Heart right ventricle (tissue), 16 donors: ENCODE data around the gene CYS1. TPM values are rescaled to one million over a fixed set of nuclear protein-coding genes. Genes with fewer than 3 reads are reported as not detected.

Experiments used
- ATAC-seq, 8 donors: fragments of 200-7000 bp; cut with Tn5 transposase; one replicate each; pipeline ENCODE4 v1.9.1; 2020; ENCODE audit warnings: mild to moderate bottlenecking in 8 of 8, moderate library complexity in 8 of 8, moderate number of reproducible peaks in 1 of 8
- DNase-seq, 2 donors: peaks; one replicate each; pipeline ENCODE4 v3.0.0-alpha.2; 2020
- H3K27ac ChIP-seq, 10 donors: fragments of 200-600 bp; sonication (generic) in 2 of 10; one replicate each; pipeline versions ENCODE4 v1.5.0 to v1.8.0; 2020 to 2022; ENCODE audit warnings: mild to moderate bottlenecking in 3 of 10
- H3K27me3 ChIP-seq, 7 donors: fragments of 200-600 bp; one replicate each; pipeline ENCODE4 v1.8.0; 2021 to 2022; ENCODE audit warnings: mild to moderate bottlenecking in 2 of 7
- H3K36me3 ChIP-seq, 9 donors: fragments of 200-600 bp; sonication (generic) in 1 of 9; one replicate each; pipeline versions ENCODE4 v1.5.0 to v1.8.0; 2020 to 2022; ENCODE audit warnings: mild to moderate bottlenecking in 2 of 9
- H3K4me1 ChIP-seq, 9 donors: fragments of 200-600 bp; sonication (generic) in 1 of 9; one replicate each; pipeline versions ENCODE4 v1.5.0 to v1.8.0; 2020 to 2022; ENCODE audit warnings: mild to moderate bottlenecking in 4 of 9
- H3K4me3 ChIP-seq, 10 donors: fragments of 200-600 bp; sonication (generic) in 2 of 10; one replicate each; pipeline versions ENCODE4 v1.5.0 to v1.8.0; 2020 to 2022; ENCODE audit warnings: mild to moderate bottlenecking in 7 of 10, moderate library complexity in 2 of 10
- H3K9me3 ChIP-seq, 11 donors: fragments of 200-600 bp in 10 of 11; sonication (generic) in 2 of 11; one replicate each; pipeline versions ENCODE4 v1.5.0 to v1.8.0; 2013 to 2022; ENCODE audit warnings: mild to moderate bottlenecking in 2 of 11, control low read depth in 1 of 11, moderate library complexity in 1 of 11
- WGBS, 2 donors: extraction: QIAGEN DNeasy Blood & Tissue Kit; methylation state at CpG; one replicate each; pipeline ENCODE4 v1.1.7; 2013; ENCODE audit warnings: inconsistent platforms in 1 of 2; 5-methylcytosine and 5-hydroxymethylcytosine counted together
- intact Hi-C, 10 donors: fragments of 100-400 bp; cut with DNase I; formaldehyde crosslinking; loops; one replicate each; pipeline versions ENCODE4 v1.11.1 to v1.14.2; 2022
- polyA plus RNA-seq, 2 donors: library from polyadenylated mRNA; stranded (reverse); fragments of 200-250 nt; gene quantifications; one replicate each; pipeline ENCODE4 v1.2.3, GENCODE V29; 2013
- total RNA-seq, 10 donors: library from RNA; stranded (reverse); fragmentation: NEBNext Ultra II Directional in 3 of 10; extraction: Animal tissue kit (Norgen Biotek cat#: 25700) in 3 of 10; gene quantifications; one replicate each; pipeline versions ENCODE4 v1.2.1 to v1.2.4, GENCODE V29; 2021 to 2023
- TF ChIP-seq, protein P1 (sequence below), 9 donors: fragments of 200-600 bp; sonication (generic) in 2 of 9; IDR thresholded peaks; one replicate each; pipeline versions ENCODE4 v1.5.0 to v1.8.0; 2021 to 2022; ENCODE audit warnings: antibody characterized with exemption in 9 of 9, mild to moderate bottlenecking in 5 of 9, moderate library complexity in 1 of 9
- donor health status: Arrhythmogenic right ventricular cardiomyopathy.
- donor health status: ischemic (EF 13 %, LVEDD 7.1; RV severe dilation, severe dysfunction).
- donor health status: healthy with polysubstance abuse.
- donor health status: DM: no; HTN: yes; CAD: no.
- donor health status: DM: no; HTN: no; CAD: no.
- donor health status: ischemic (EF 25% LVEDD 6.9; RV normal size, moderate dysfunction).
- donor health status: ischemic (EF 25% LVEDD 5.7; RV mildly dilated, moderate dysfunction).
- donor health status: healthy.
- donor health status: DM: yes; HTN: yes; CAD: no.
- donor health status: Ischemic cardiomyopathy.
- donor health status: ischemic (EF 35%, LVEDD 5.7; RV mildly dilated, moderate dysfunction).
- donor health status: nonischemic (EF 11% LVEDD 7.7; RV severe dilation, severe dysfunction).
- donor health status: DM: yes; HTN: yes; CAD: no.
- donor health status: PGD.
- donor health status: ischemic (EF 29% LVEDD 5.4; RV normal size, mild dysfunction).
- donor health status: nonischemic (EF 23%, LVEDD 6.1; RV moderate dilation, normal function).

The CYS1 gene
- total and polyA plus RNA-seq, 12 donors = 0.38 to 7.2 (median 2.8) TPM

DNA sequence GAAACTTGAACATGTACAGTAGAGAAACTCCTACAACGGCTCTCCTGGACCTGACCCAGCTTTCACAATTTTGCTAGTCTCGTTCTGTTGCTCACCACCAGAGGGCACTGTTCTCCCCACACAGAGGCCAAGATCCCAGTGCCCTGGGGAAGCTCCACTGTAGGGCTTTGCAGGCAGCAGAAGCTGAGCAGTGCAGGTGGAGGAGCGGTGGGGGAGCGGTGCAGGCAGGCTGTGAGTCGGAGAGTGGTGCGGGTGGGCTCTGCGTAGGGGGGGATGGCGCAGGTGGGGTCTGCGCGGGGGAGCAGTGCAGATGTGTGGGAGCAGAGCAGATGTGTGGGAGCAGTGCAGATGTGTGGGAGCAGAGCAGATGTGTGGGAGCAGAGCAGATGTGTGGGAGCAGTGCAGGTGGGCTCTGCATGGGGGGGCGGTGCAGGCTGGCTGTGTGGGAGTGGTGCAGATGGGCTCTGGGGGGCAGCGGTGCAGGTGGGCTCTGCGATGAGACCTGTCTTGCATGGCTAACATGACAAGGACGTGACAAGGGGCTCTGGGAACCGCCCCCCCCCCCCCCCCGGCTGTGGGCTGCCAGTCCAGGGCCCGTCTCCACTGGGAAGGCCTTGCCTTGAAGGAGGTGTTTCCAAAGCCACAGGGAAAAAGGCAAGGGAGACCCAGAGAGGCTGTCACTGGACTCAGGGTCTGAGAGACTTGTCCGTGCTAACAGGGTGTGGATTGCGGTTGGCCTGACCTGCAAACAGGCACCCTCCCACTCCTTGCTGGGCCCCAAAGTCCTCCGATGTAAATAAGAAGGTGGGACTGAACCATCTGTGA is 7.3 kb downstream of the CYS1 start:
- intact Hi-C loops = loop anchor here in 9 of 10 donors (1.0 to 10.0 kb wide), 8 partner anchors 24 to 592 kb away; no protein-coding TSS in a partner anchor

DNA sequence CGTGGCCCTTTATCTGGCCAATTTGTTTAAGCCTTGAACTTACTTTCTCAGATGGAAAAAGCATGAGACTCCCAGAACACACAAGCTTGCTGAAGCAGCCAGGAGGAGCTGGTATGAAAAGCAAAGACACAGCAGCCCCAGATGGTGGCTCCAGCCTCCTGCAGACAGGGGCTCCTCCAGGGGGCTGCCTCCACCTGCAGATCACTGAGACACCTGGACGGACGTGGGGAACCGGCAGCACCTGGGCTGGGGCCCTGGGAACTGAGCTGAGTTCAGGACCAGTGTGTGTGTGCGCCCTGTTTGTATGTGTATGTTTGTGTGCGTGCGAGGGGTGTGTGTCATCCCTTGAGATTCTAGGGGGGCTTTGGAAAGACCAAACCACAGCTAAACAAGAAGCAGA is 8.6 kb downstream of the CYS1 start:
- intact Hi-C loops = loop anchor here in 7 of 10 donors (5.0 to 10.0 kb wide), 3 partner anchors 366 to 593 kb away; no protein-coding TSS in a partner anchor
- no peak overlapping the region for H3K4me3 ChIP-seq
- DNase-seq (no peak), ATAC-seq (no peak)
- TF ChIP-seq, protein P1, sequence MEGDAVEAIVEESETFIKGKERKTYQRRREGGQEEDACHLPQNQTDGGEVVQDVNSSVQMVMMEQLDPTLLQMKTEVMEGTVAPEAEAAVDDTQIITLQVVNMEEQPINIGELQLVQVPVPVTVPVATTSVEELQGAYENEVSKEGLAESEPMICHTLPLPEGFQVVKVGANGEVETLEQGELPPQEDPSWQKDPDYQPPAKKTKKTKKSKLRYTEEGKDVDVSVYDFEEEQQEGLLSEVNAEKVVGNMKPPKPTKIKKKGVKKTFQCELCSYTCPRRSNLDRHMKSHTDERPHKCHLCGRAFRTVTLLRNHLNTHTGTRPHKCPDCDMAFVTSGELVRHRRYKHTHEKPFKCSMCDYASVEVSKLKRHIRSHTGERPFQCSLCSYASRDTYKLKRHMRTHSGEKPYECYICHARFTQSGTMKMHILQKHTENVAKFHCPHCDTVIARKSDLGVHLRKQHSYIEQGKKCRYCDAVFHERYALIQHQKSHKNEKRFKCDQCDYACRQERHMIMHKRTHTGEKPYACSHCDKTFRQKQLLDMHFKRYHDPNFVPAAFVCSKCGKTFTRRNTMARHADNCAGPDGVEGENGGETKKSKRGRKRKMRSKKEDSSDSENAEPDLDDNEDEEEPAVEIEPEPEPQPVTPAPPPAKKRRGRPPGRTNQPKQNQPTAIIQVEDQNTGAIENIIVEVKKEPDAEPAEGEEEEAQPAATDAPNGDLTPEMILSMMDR (IDR thresholded peaks at IDR 0.05) = no peak
- peaks cover 0 to 9% (median 0%) of the 10 kb centered on the region in 11 donors for H3K9me3 ChIP-seq
- 96 to 99% methylated on average over 7 of the region's 7 CpGs for WGBS, 2 donors
- H3K27me3 ChIP-seq = peaks cover 0 to 36% (median 0%) of the 10 kb centered on the region in 7 donors
- no peaks in the 10 kb centered on the region for H3K36me3 ChIP-seq
- H3K4me1 ChIP-seq = peaks cover 0 to 9% (median 0%) of the 10 kb centered on the region in 9 donors
- H3K27ac ChIP-seq = no peak overlapping the region

More for the DNA sequence above, 7.3 kb downstream of the CYS1 start:
- H3K36me3 ChIP-seq = no peaks in the 10 kb centered on the region
- 37 to 38% methylated on average over 20 of the region's 20 CpGs for WGBS, 2 donors
- peak; percentile 63 to 85 for DNase-seq
- peak; percentile 87 to 94 (median 92) for ATAC-seq
- H3K4me3 ChIP-seq = no peak overlapping the region
- H3K4me1 ChIP-seq = peaks cover 0 to 9% (median 0%) of the 10 kb centered on the region in 9 donors
- H3K27me3 ChIP-seq = peaks cover 0 to 49% (median 0%) of the 10 kb centered on the region in 7 donors
- TF ChIP-seq, protein P1 (IDR thresholded peaks at IDR 0.05) = peak; percentile 80 to 91 (median 86)
- H3K27ac ChIP-seq = no peak overlapping the region
- peaks cover 0 to 5% (median 0%) of the 10 kb centered on the region in 11 donors for H3K9me3 ChIP-seq

DNA sequence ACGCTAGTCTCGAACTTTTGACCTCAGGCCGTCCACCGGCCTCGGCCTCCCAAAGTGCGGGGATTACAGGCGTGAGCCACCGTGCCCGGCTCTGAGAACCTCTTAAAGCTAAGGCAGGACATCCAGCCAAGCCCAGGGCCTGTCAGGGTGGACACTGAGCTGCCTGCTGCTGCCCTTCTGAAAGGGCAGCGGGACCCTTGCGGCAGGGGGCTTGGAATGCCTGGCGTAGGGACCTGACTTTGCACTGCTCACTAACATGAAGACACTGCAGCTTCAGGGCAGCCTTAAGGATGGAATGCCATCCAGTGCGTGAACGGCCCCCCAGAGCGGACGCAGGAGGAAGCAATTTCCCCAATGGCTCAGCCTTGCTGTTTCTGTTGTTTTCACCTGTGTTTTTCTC is 9.0 kb downstream of the CYS1 start:
- DNase-seq = no peak
- H3K27ac ChIP-seq = no peak overlapping the region
- peaks cover 0 to 9% (median 0%) of the 10 kb centered on the region in 11 donors for H3K9me3 ChIP-seq
- intact Hi-C loops = loop anchor here in 7 of 10 donors (5.0 to 10.0 kb wide), 3 partner anchors 366 to 594 kb away; no protein-coding TSS in a partner anchor
- H3K27me3 ChIP-seq = peaks cover 0 to 32% (median 0%) of the 10 kb centered on the region in 7 donors
- H3K36me3 ChIP-seq = no peaks in the 10 kb centered on the region
- peaks cover 0 to 9% (median 0%) of the 10 kb centered on the region in 9 donors for H3K4me1 ChIP-seq
- 96% methylated on average over 16 of the region's 16 CpGs for WGBS, 2 donors
- no peak overlapping the region for H3K4me3 ChIP-seq
- TF ChIP-seq, protein P1 (IDR thresholded peaks at IDR 0.05) = no peak
- no peak for ATAC-seq

DNA sequence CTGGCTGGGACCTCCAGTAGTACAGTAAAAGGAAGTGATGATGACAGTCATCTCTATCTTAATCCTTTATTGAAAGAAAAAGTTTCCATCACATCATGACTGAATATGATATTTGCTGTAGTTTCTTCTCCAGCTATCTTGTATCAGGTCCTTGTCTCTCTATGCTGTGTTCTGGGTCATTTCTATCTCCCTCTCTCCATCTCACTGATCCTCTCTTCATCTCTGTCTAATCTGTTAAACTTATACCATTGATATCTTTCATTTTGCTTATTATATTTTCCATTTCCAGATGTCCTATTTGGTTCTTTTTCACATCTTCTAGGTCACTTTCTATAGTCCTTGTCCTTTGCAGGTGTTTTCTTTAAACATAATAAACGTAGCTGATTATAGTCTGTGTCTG is 12.3 kb downstream of the CYS1 start:
- Histone ChIP-seq H3K27me3 (no peaks in the 10 kb centered on the region), H3K27ac (no peak overlapping the region), H3K36me3 (peaks cover 0 to 8% (median 0%) of the 10 kb centered on the region in 9 donors), H3K9me3 (peaks cover 0 to 9% (median 0%) of the 10 kb centered on the region in 11 donors), H3K4me3 (no peak overlapping the region), H3K4me1 (peaks cover 0 to 12% (median 0%) of the 10 kb centered on the region in 9 donors)
- WGBS, 2 donors = 88 to 93% methylated on average over 1 of the region's 1 CpG
- intact Hi-C loops = no loop called here
- DNase-seq (no peak), ATAC-seq (no peak)
- TF ChIP-seq, protein P1 (IDR thresholded peaks at IDR 0.05) = no peak
